B cell (primary cell): ENCODE data around the gene CEP112.

Source experiments
- CTCF ChIP-seq: fragments of 200-600 bp; IDR thresholded peaks from one replicate; pipeline ENCODE4 v1.8.0; 2022; ENCODE audit warnings: antibody characterized with exemption, mild to moderate bottlenecking
- EZH2 ChIP-seq: IDR thresholded peaks from 2 replicates; pipeline ENCODE4 v1.6.1; 2012; ENCODE audit warnings: borderline replicate concordance, low read depth, mild to moderate bottlenecking, moderate library complexity, low read length; ENCODE audit not compliant: insufficient read depth, poor library complexity, severe bottlenecking

GRCh38 chr17:66150708-66151107 lies 41.2 kb downstream of the CEP112 start:
- no peak for TF ChIP-seq CTCF
- no peak for TF ChIP-seq EZH2
